Measurements from ENCODE around the gene LAIR1. TPM values are rescaled to one million over a fixed set of nuclear protein-coding genes. Genes with fewer than 3 reads are reported as not detected.

LAIR1 gene
- total and polyA plus RNA-seq, 2 experiments from 2014 or later, result 0.10 to 1.3 TPM

GRCh38 chr19:54400913-54401312 lies 36.2 kb upstream of the LAIR1 start (continued):
- TF ChIP-seq ZNF462 (CRISPR knock-in tag; IDR thresholded peaks at IDR 0.05), result no peak
- no peak for TF ChIP-seq ZNF331 (CRISPR knock-in tag; IDR thresholded peaks at IDR 0.05; ENCODE audit: low read depth)
- no peak for TF ChIP-seq ZNF114 (CRISPR knock-in tag; IDR thresholded peaks at IDR 0.05)
- no peak for TF ChIP-seq ETS1 (IDR thresholded peaks at IDR 0.05)
- TF ChIP-seq STAT1 (IDR thresholded peaks at IDR 0.05; ENCODE audit: unreplicated experiment), result no peak
- TF ChIP-seq POLR2AphosphoS5 (IDR thresholded peaks at IDR 0.05; ENCODE audit: low read depth), result no peak
- no peak for TF ChIP-seq CREB1 (CRISPR knock-in tag; IDR thresholded peaks at IDR 0.05; ENCODE audit: low read depth)
- no peak for TF ChIP-seq EZH2phosphoT487 (IDR thresholded peaks at IDR 0.05; ENCODE audit: unreplicated experiment)

GRCh38 chr19:54399189-54399588 lies 34.5 kb upstream of the LAIR1 start:
- Histone ChIP-seq H3F3A (replicated peaks; ENCODE audit: low read depth) (no peaks in the 10 kb centered on the region), H2AFZ (no peak overlapping the region), H3K79me2 (replicated peaks; ENCODE audit: insufficient read depth) (no peaks in the 10 kb centered on the region), H4K20me1 (replicated peaks; ENCODE audit: insufficient read depth) (no peaks in the 10 kb centered on the region), H3K4me2 (no peak overlapping the region), H3K36me3 (ENCODE audit: insufficient read depth) (no peaks in the 10 kb centered on the region), H3K4me3 (no peak overlapping the region), H3K4me1 (ENCODE audit: insufficient read depth) (no peaks in the 10 kb centered on the region), H3K27me3 (ENCODE audit: insufficient read depth) (no peaks in the 10 kb centered on the region), H3K27ac (ENCODE audit: low read depth) (no peak overlapping the region), H3K9me2 (ENCODE audit: insufficient read depth) (no peaks in the 10 kb centered on the region)
- Mint-ChIP-seq H3K36me3 (ENCODE audit: low read depth) (no peaks in the 10 kb centered on the region), H3K4me3 (no peak overlapping the region), H3K9me3 (peaks cover 4% of the 10 kb centered on the region; the same call in 1 of the 3 replicates), H3K4me1 (peaks cover 4% of the 10 kb centered on the region; the same call in 2 of the 3 replicates), H3K27me3 (ENCODE audit: insufficient read depth, low read depth, poor library complexity) (peaks cover 7% of the 10 kb centered on the region), H3K27ac (no peak overlapping the region)
- ATAC-seq (peak; percentile 88), DNase-seq (ENCODE audit: low spot score) (no peak)
- TF ChIP-seq CREB1 (CRISPR knock-in tag; IDR thresholded peaks at IDR 0.05; ENCODE audit: low read depth) (no peak), JUNB (IDR thresholded peaks at IDR 0.05; ENCODE audit: unreplicated experiment) (no peak), ETS1 (IDR thresholded peaks at IDR 0.05) (no peak), EZH2phosphoT487 (IDR thresholded peaks at IDR 0.05; ENCODE audit: unreplicated experiment) (no peak), REST (IDR thresholded peaks at IDR 0.05; ENCODE audit: unreplicated experiment) (no peak), ZNF114 (CRISPR knock-in tag; IDR thresholded peaks at IDR 0.05) (no peak), CTCF (conservative IDR thresholded peaks at IDR 0.05; ENCODE audit: low read depth in 2 of 2) (no peak), ZNF331 (CRISPR knock-in tag; IDR thresholded peaks at IDR 0.05; ENCODE audit: low read depth) (no peak)

Data from GM23338 (cell line).